Esophagus muscularis mucosa (tissue), 4 donors: ENCODE measurements around the gene NRIP3. TPM values are rescaled to one million over a fixed set of nuclear protein-coding genes. Genes with fewer than 3 reads are reported as not detected.
"Not testable (repeated sequence)": the region's sequence is repeated elsewhere in the genome, so short reads cannot be mapped to it uniquely, and the experiment has no call there.

ENCODE experiments used
- DNase-seq: peaks from one replicate; pipeline ENCODE4 v3.0.0-alpha.2; 2017; ENCODE audit errors: extremely low spot score
- H3K27ac ChIP-seq, 4 donors: fragments of 200-600 bp; sonication (generic); replicated peaks in 1 of 4; 1 replicate in 3 of 4; 2 replicates in 1 of 4; pipeline ENCODE4 v1.5.1; 2016 to 2019; ENCODE audit warnings: mild to moderate bottlenecking in 1 of 4
- H3K27me3 ChIP-seq, 4 donors: fragments of 200-600 bp; sonication (generic); one replicate each; pipeline versions ENCODE4 v1.5.1 to v1.6.0; 2016 to 2019
- H3K36me3 ChIP-seq, 4 donors: fragments of 200-600 bp; sonication (generic); one replicate each; pipeline ENCODE4 v1.5.1; 2016 to 2019
- H3K4me1 ChIP-seq, 4 donors: fragments of 200-600 bp; sonication (generic); one replicate each; pipeline ENCODE4 v1.5.1; 2016 to 2019
- H3K4me3 ChIP-seq, 4 donors: fragments of 200-600 bp; sonication (generic); 1 replicate in 2 of 4; 2 replicates in 2 of 4; pipeline ENCODE4 v1.5.1; 2016 to 2019; ENCODE audit warnings: mild to moderate bottlenecking in 4 of 4, moderate library complexity in 1 of 4
- H3K9me3 ChIP-seq, 4 donors: fragments of 200-600 bp; sonication (generic); 1 replicate in 3 of 4; 2 replicates in 1 of 4; pipeline ENCODE4 v1.5.1; 2016 to 2019
- EP300 ChIP-seq: sonication (generic); formaldehyde crosslinking; IDR thresholded peaks from one replicate; pipeline ENCODE4 v1.6.1; 2017; ENCODE audit warnings: antibody characterized with exemption
- POLR2A ChIP-seq: fragments of 450-650 bp; IDR thresholded peaks from one replicate; pipeline ENCODE4 v1.6.1; 2017; ENCODE audit warnings: antibody characterized with exemption, moderate library complexity, mild to moderate bottlenecking, low read depth
- POLR2AphosphoS5 ChIP-seq, 2 donors: sonication (generic); formaldehyde crosslinking; IDR thresholded peaks; one replicate each; pipeline ENCODE4 v1.6.1; 2017; ENCODE audit warnings: antibody characterized with exemption in 2 of 2
- WGBS: methylation state at CpG from one replicate; pipeline ENCODE4 v1.1.5; 2018; 5-methylcytosine and 5-hydroxymethylcytosine counted together
- intact Hi-C: fragments of 100-400 bp; cut with DNase I; formaldehyde crosslinking; loops from one replicate; pipeline ENCODE4 v1.15.1; 2023
- total RNA-seq, 4 donors: library from RNA; depleted of rRNA; stranded (reverse); fragments of >200 nt; gene quantifications; one replicate each; pipeline versions ENCODE4 v1.1.0 to v1.2.1, GENCODE V29; 2016
- TF ChIP-seq, protein P1 (sequence below), 3 experiments: fragments of 200-600 bp in 2 of 3; fragments of 450-650 bp in 1 of 3; sonication (generic) in 2 of 3; IDR thresholded peaks; one replicate each; pipeline ENCODE4 v1.5.1; 2017 to 2019; ENCODE audit warnings: antibody characterized with exemption in 3 of 3, mild to moderate bottlenecking in 2 of 3, moderate library complexity in 1 of 3

NRIP3 gene
- total RNA-seq, 4 donors from 2014 or later: 2.1 to 4.0 (median 3.5) TPM

DNA sequence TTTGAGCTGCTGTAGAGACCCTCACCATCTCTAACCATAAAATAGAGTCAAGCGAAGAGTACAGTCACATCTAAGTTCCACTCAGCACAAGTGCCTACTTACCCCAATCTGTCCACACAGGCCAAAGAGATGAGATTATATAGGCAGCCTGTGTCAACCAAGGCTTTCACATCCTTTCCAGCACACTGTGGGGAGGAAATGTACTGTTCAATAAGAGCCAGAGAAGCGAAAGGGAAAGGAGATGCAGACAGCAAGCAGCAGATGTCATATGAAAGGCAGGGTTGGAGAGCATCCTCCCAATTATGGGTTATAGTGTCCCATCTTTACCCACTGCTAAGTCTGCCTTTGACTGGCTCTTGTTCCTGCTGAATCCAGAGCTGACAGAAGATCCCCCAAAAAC lies 16.4 kb downstream of the NRIP3 start:
- 100% methylated on average over 2 of the region's 2 CpGs for WGBS
- Histone ChIP-seq H3K9me3 (no peaks in the 10 kb centered on the region), H3K36me3 (no peaks in the 10 kb centered on the region), H3K27ac (no peak overlapping the region), H3K4me3 (no peak overlapping the region), H3K27me3 (no peaks in the 10 kb centered on the region), H3K4me1 (no peaks in the 10 kb centered on the region)
- intact Hi-C loops: no loop called here
- TF ChIP-seq, protein P1, sequence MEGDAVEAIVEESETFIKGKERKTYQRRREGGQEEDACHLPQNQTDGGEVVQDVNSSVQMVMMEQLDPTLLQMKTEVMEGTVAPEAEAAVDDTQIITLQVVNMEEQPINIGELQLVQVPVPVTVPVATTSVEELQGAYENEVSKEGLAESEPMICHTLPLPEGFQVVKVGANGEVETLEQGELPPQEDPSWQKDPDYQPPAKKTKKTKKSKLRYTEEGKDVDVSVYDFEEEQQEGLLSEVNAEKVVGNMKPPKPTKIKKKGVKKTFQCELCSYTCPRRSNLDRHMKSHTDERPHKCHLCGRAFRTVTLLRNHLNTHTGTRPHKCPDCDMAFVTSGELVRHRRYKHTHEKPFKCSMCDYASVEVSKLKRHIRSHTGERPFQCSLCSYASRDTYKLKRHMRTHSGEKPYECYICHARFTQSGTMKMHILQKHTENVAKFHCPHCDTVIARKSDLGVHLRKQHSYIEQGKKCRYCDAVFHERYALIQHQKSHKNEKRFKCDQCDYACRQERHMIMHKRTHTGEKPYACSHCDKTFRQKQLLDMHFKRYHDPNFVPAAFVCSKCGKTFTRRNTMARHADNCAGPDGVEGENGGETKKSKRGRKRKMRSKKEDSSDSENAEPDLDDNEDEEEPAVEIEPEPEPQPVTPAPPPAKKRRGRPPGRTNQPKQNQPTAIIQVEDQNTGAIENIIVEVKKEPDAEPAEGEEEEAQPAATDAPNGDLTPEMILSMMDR (IDR thresholded peaks at IDR 0.05): no peak
- TF ChIP-seq POLR2AphosphoS5 (IDR thresholded peaks at IDR 0.05) (no peak), POLR2A (no peak), EP300 (no peak)
- DNase-seq: no peak

DNA sequence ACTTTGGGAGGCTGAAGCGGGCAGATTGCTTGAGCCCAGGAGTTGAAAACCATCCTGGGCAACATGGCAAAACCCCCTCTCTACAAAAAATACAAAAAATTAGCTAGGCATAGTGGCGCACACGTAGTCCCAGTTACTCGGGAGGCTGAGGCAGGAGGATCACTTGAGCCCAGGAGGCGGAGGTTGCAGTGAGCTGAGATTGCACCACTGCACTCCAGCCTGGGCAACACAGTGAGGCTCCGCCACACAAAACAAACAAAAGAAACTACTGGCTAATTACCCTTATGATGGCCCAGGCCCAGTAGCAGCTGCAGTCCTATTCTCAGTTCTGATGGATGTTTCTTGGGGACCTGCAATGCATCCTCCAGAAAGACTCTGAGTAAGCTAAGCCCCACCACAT lies 17.0 kb downstream of the NRIP3 start:
- intact Hi-C loops, DNase-seq, H3K4me1 ChIP-seq, H3K4me3 ChIP-seq, H3K36me3 ChIP-seq, H3K27me3 ChIP-seq, H3K27ac ChIP-seq, H3K9me3 ChIP-seq: not testable (repeated sequence)
- 96% methylated on average over 6 of the region's 6 CpGs for whole genome bisulfite sequencing

DNA sequence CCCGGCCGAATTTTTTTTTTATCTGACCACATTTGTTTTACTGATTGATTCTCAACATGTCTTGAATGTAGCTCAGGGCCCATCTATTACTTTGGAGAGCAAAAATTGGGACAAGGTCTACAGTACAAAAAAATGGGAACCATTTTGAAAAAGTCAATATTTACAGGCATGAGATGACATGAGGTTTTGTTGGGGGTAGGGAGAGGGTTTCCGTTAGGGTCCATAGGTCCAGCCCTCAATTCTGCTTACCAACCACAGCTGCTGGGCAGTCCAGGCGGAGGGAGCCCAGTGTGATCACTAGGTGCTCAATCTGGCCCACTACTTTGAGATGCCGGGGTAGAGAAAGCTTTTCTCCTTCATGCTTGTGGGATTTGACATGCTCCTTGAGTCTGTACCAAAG lies 18.3 kb downstream of the NRIP3 start:
- H3K4me3 ChIP-seq: no peak overlapping the region
- TF ChIP-seq POLR2A (no peak), EP300 (no peak), POLR2AphosphoS5 (IDR thresholded peaks at IDR 0.05) (no peak)
- TF ChIP-seq, protein P1 (IDR thresholded peaks at IDR 0.05): no peak
- 93% methylated on average over 5 of the region's 5 CpGs for WGBS
- no peak overlapping the region for H3K27ac ChIP-seq
- no peaks in the 10 kb centered on the region for H3K4me1 ChIP-seq
- no peaks in the 10 kb centered on the region for H3K9me3 ChIP-seq
- intact Hi-C loops: no loop called here
- no peak for DNase-seq
- H3K27me3 ChIP-seq: no peaks in the 10 kb centered on the region
- no peaks in the 10 kb centered on the region for H3K36me3 ChIP-seq

DNA sequence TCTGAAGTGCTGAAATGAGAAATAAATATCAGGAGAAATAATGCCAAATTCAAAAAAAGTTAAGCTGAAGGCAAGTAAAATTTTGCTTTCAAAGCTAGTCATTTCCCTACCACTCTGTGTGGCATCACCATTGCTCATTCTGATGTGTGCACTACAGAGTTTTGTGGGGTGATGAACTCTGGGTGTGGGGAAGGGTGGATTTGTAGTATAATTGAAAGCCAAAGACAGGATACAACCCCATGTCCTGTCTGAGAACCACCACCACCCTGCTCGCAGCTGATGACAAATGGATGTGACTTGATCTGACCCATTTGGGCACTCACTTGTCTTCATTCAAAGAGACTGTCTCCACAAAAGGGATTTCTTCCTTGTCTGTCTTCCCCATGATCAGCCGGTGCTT lies 20.2 kb downstream of the NRIP3 start:
- 86% methylated on average over 2 of the region's 2 CpGs for WGBS
- TF ChIP-seq POLR2A: no peak
- no peak for TF ChIP-seq EP300
- no peak for TF ChIP-seq POLR2AphosphoS5 (IDR thresholded peaks at IDR 0.05)
- TF ChIP-seq, protein P1 (IDR thresholded peaks at IDR 0.05): no peak
- no peak for DNase-seq
- Histone ChIP-seq H3K4me3 (no peak overlapping the region), H3K36me3 (no peaks in the 10 kb centered on the region), H3K9me3 (no peaks in the 10 kb centered on the region), H3K4me1 (no peaks in the 10 kb centered on the region), H3K27me3 (no peaks in the 10 kb centered on the region), H3K27ac (no peak overlapping the region)
- intact Hi-C loops: no loop called here

DNA sequence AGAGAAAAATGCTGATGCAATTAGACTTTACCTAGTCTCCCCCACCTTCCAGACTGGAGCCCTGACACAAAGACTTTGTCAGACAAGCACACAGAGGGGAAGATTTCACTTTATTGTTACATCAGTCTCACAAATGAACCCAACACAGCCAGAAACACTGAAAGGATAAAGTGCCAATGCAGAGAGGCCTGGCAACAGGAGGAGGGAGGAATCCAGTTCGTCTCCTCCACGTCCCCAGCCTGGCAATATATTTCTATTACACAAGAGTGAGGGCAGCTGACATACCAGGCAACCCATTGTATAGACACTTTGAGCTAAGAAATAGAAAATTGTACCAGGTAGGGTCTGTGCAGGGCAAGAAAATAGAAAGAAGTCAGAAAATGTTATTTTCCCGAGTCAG lies 23.3 kb downstream of the NRIP3 start:
- intact Hi-C loops: no loop called here
- TF ChIP-seq, protein P1 (IDR thresholded peaks at IDR 0.05): no peak
- TF ChIP-seq POLR2A (no peak), EP300 (no peak), POLR2AphosphoS5 (IDR thresholded peaks at IDR 0.05) (no peak)
- no peaks in the 10 kb centered on the region for H3K27me3 ChIP-seq
- H3K4me1 ChIP-seq: no peaks in the 10 kb centered on the region
- no peak overlapping the region for H3K27ac ChIP-seq
- no peaks in the 10 kb centered on the region for H3K9me3 ChIP-seq
- whole genome bisulfite sequencing: 71% methylated on average over 3 of the region's 3 CpGs
- DNase-seq: no peak
- no peak overlapping the region for H3K4me3 ChIP-seq
- no peaks in the 10 kb centered on the region for H3K36me3 ChIP-seq

DNA sequence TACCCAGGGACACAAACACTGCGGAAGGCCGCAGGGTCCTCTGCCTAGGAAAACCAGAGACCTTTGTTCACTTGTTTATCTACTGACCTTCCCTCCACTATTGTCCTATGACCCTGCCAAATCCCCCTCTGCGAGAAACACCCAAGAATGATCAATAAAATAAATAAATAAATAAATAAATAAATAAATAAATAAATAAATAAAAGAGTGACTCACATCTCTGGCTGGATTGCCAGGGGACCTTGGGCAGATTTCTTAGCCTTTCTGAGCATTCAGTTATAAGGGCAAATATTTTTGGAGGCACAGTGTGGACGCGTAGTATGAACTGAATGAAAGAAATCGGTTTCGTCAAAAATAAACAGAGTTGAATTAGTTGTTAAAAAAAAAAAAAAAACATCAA lies 24.4 kb downstream of the NRIP3 start:
- DNase-seq, intact Hi-C loops, H3K27ac ChIP-seq, H3K4me3 ChIP-seq, H3K36me3 ChIP-seq, H3K4me1 ChIP-seq, H3K9me3 ChIP-seq, H3K27me3 ChIP-seq: not testable (repeated sequence)
- WGBS: 94% methylated on average over 5 of the region's 7 CpGs
